K562 (cell line): ENCODE results near the gene DR1. TPM values are rescaled to one million over a fixed set of nuclear protein-coding genes. Genes with fewer than 3 reads are reported as not detected.

Source experiments
- ATAC-seq: fragments of 200-7000 bp; cut with Tn5 transposase; 3 replicates; pipeline ENCODE4 v1.9.1; 2020; ENCODE audit warnings: moderate library complexity
- BruUV-seq: library from RNA; stranded (reverse); fragments of 400-500 nt; replicated peaks from 2 replicates; lab custom pipeline; 2021; lab: Mats Ljungman, UMichigan
- CTCF ChIA-PET: fragments of 300-600 bp; formaldehyde crosslinking; extraction: SDS; loops from one replicate; lab custom pipeline; 2021; ENCODE audit warnings: low intra/inter-chr PET ratio; lab: Yijun Ruan, JAX
- POLR2A ChIA-PET: fragments of 300-600, 350-650 bp; sonication (Branson Sonifier 250); formaldehyde crosslinking; extraction: SDS; loops from one replicate; lab custom pipeline; 2021; ENCODE audit warnings: antibody characterized with exemption, inconsistent platforms; lab: Yijun Ruan, JAX
- DNase-seq, 4 experiments: peaks; one replicate each; pipeline versions ENCODE4 v3.0.0 to v3.0.0-alpha.2; 2011 to 2018; ENCODE audit warnings: low spot score in 3 of 4, mixed read lengths in 3 of 4; ENCODE audit errors: extremely low read depth in 1 of 4
- FAIRE-seq: peaks from 2 replicates; lab custom pipeline; 2011; peaks lifted over from hg19 to GRCh38; lab: Jason Lieb, UNC
- H2AFZ ChIP-seq: 2 replicates; pipeline ENCODE4 v1.6.0; 2011; ENCODE audit warnings: low read depth, low read length, control low read depth, inconsistent platforms
- H3K27ac ChIP-seq: fragments of 200-600 bp; 3 replicates; pipeline ENCODE4 v1.8.0; 2011; ENCODE audit warnings: low read depth, mild to moderate bottlenecking, control low read depth, inconsistent platforms, low read length, moderate library complexity, mixed read lengths; ENCODE audit errors: extremely low read depth
- H3K27me3 ChIP-seq, 2 experiments: fragments of 300-600 bp in 1 of 2; 2 replicates in 1 of 2; 3 replicates in 1 of 2; pipeline versions ENCODE4 v1.6.0 to v1.8.0; 2011; ENCODE audit warnings: inconsistent platforms in 2 of 2, low read length in 2 of 2, mild to moderate bottlenecking in 1 of 2, mixed read lengths in 1 of 2, moderate library complexity in 1 of 2; ENCODE audit not compliant: control insufficient read depth in 2 of 2, insufficient read depth in 2 of 2
- H3K36me3 ChIP-seq: fragments of 300-600 bp; 3 replicates; pipeline ENCODE4 v1.8.0; 2011; ENCODE audit warnings: mild to moderate bottlenecking, low read length, inconsistent platforms; ENCODE audit not compliant: control insufficient read depth, insufficient read depth
- H3K4me1 ChIP-seq, 2 experiments: fragments of 200-600 bp in 1 of 2; replicated peaks in 1 of 2; 2 replicates in 1 of 2; 3 replicates in 1 of 2; pipeline versions ENCODE4 v1.5.1 to v1.8.0; 2011; ENCODE audit warnings: inconsistent platforms in 2 of 2, low read length in 2 of 2, mild to moderate bottlenecking in 1 of 2, mixed read lengths in 1 of 2, moderate library complexity in 1 of 2; ENCODE audit not compliant: control insufficient read depth in 2 of 2, insufficient read depth in 2 of 2
- H3K4me2 ChIP-seq: 2 replicates; pipeline ENCODE4 v1.6.1; 2011; ENCODE audit warnings: low read length, control low read depth, inconsistent platforms, mixed read lengths; ENCODE audit not compliant: insufficient read depth
- H3K4me3 ChIP-seq: fragments of 200-600 bp; sonication (generic), shearing (Covaris generic); 2 replicates; pipeline ENCODE4 v1.5.1; 2016; ENCODE audit warnings: control low read depth, inconsistent platforms
- H3K79me2 ChIP-seq: fragments of 200-600 bp; 3 replicates; pipeline ENCODE4 v1.8.0; 2011; ENCODE audit warnings: low read length, inconsistent platforms; ENCODE audit not compliant: control insufficient read depth, insufficient read depth
- H3K9ac ChIP-seq, 2 experiments: 2 replicates each; pipeline versions ENCODE4 v1.6.0 to v1.6.1; 2011; ENCODE audit warnings: low read depth in 2 of 2, low read length in 2 of 2, control low read depth in 1 of 2, inconsistent platforms in 1 of 2, mild to moderate bottlenecking in 1 of 2, mixed read lengths in 1 of 2; ENCODE audit not compliant: insufficient read depth in 1 of 2
- H3K9me1 ChIP-seq: one replicate; pipeline ENCODE4 v1.6.0; 2011; ENCODE audit warnings: inconsistent platforms, mild to moderate bottlenecking, low read length, moderate library complexity; ENCODE audit not compliant: control insufficient read depth, insufficient read depth
- H3K9me3 ChIP-seq: replicated peaks from 2 replicates; pipeline ENCODE4 v1.5.1; 2011; ENCODE audit warnings: low read depth, low read length, inconsistent platforms; ENCODE audit not compliant: control insufficient read depth, insufficient read depth
- H4K20me1 ChIP-seq: replicated peaks from 2 replicates; pipeline ENCODE4 v1.6.1; 2011; ENCODE audit warnings: low read length, inconsistent platforms, mixed read lengths; ENCODE audit not compliant: control insufficient read depth, insufficient read depth
- ADNP ChIP-seq: fragments of 200-800 bp; sonication (Bioruptor generic); IDR thresholded peaks from 2 replicates; pipeline ENCODE4 v1.6.1; 2016; ENCODE audit warnings: missing genetic modification characterization, missing compliant biosample characterization
- ARID1B ChIP-seq: fragments of 450-650 bp; IDR thresholded peaks from 2 replicates; pipeline ENCODE4 v1.6.1; 2016; ENCODE audit warnings: antibody characterized with exemption, mild to moderate bottlenecking, inconsistent platforms
- BCL6 ChIP-seq: fragments of 250-450 bp; sonication (Bioruptor Pico); IDR thresholded peaks from 2 replicates; pipeline ENCODE4 v1.4.0; 2020
- CEBPZ ChIP-seq: fragments of 150-350 bp; IDR thresholded peaks from 2 replicates; pipeline ENCODE4 v1.6.1; 2014; ENCODE audit warnings: low read depth, mild to moderate bottlenecking, low read length, borderline replicate concordance
- ZKSCAN3 ChIP-seq: fragments of 250-450 bp; sonication (Bioruptor Pico); IDR thresholded peaks from 2 replicates; pipeline ENCODE4 v1.4.0; 2020
- ZNF318 ChIP-seq, 2 experiments: fragments of 450-650 bp; IDR thresholded peaks; 2 replicates each; pipeline ENCODE4 v1.6.1; 2016; ENCODE audit warnings: mild to moderate bottlenecking in 2 of 2, borderline replicate concordance in 1 of 2, low read depth in 1 of 2, moderate library complexity in 1 of 2
- ZNF431 ChIP-seq: sonication (generic); formaldehyde crosslinking; IDR thresholded peaks from 2 replicates; pipeline ENCODE4 v1.8.0; 2022; ENCODE audit warnings: mild to moderate bottlenecking, missing genetic modification reagents
- WGBS: fragments of 100-300 bp; shearing (Covaris generic); methylation state at CpG from one replicate; pipeline ENCODE4 v1.1.6; 2016; ENCODE audit warnings: low coverage, mixed read lengths; ENCODE audit not compliant: insufficient coverage; ENCODE audit errors: missing lambda C conversion rate; 5-methylcytosine and 5-hydroxymethylcytosine counted together
- in situ Hi-C: fragments of 300-500 bp; cut with MboI; formaldehyde crosslinking; loops from 4 replicates; pipeline ENCODE4 v1.15.0; 2018; ENCODE audit warnings: inconsistent platforms, mixed read lengths
- intact Hi-C: fragments of 100-400 bp; cut with micrococcal nuclease; formaldehyde crosslinking; loops from 2 replicates; pipeline ENCODE4 v1.14.2; 2022
- polyA plus RNA-seq, 8 experiments: library from polyadenylated mRNA; depleted of rRNA in 4 of 8; stranded (reverse) in 5 of 8; unstranded in 3 of 8; fragments of >200 nt; fragmentation: Nextera tagmentation in 2 of 8; fragmentation: Illumina TruSeq in 1 of 8; extraction: Ambion mirVana in 2 of 8; extraction: Trizol in 1 of 8; gene quantifications; 2 replicates each; pipeline versions ENCODE4 v1.2.1 to v1.2.3, GENCODE V29; 2011 to 2014; ENCODE audit warnings: inconsistent platforms in 1 of 8, missing spikeins in 1 of 8
- total RNA-seq, 7 experiments: library from RNA; depleted of rRNA in 6 of 7; stranded (reverse); fragments of >200 nt in 6 of 7; fragmentation: Illumina TruSeq in 2 of 7; extraction: Trizol in 2 of 7; gene quantifications; 2 replicates each; pipeline versions ENCODE4 v1.2.1 to v1.2.3, GENCODE V29; 2011 to 2021; ENCODE audit warnings: low replicate concordance in 1 of 7

Gene DR1
- total and polyA plus RNA-seq, 9 of the 15 experiments (the other 6 are each of a cell fraction or from before 2014, with no cell fraction given) = 8.1 to 78.8 (median 46.3) TPM

- in situ Hi-C loops = no loop called here
- CTCF ChIA-PET = no interaction called here
Measured at GRCh38 chr1:93296555-93297154, 49.1 kb upstream of the DR1 start.

More at GRCh38 chr1:93296555-93297154, 49.1 kb upstream of the DR1 start:
- Histone ChIP-seq H3K4me1 (no peaks in the 10 kb centered on the region), H4K20me1 (no peaks in the 10 kb centered on the region), H3K9me3 (no peaks in the 10 kb centered on the region), H3K27me3 (no peaks in the 10 kb centered on the region), H3K79me2 (no peaks in the 10 kb centered on the region), H3K4me3 (no peak overlapping the region), H3K9ac (no peak overlapping the region), H3K36me3 (no peaks in the 10 kb centered on the region), H3K9me1 (no peaks in the 10 kb centered on the region), H2AFZ (no peak overlapping the region), H3K4me2 (no peak overlapping the region), H3K27ac (no peak overlapping the region)
- BruUV-seq = no TSS peak
- no peak for FAIRE-seq
- POLR2A ChIA-PET = interaction anchor here (0.7 to 1.0 kb wide), 2 partner anchors 8 to 31 kb away, joined by 3 read pairs; no protein-coding TSS in a partner anchor
- intact Hi-C loops = no loop called here
- no peak for DNase-seq
- 55% methylated on average over 3 of the region's 3 CpGs for WGBS
- ATAC-seq = no peak
- TF ChIP-seq ZKSCAN3 = no peak
- TF ChIP-seq BCL6 = no peak
- TF ChIP-seq ARID1B = no peak
- no peak for TF ChIP-seq ZNF431 (CRISPR knock-in tag)
- TF ChIP-seq ZNF318 (IDR thresholded peaks at IDR 0.05; ENCODE audit: borderline replicate concordance in 1 of 2, low read depth in 1 of 2) = no peak
- TF ChIP-seq ADNP (tag) = no peak
- TF ChIP-seq CEBPZ = no peak
